ENCODE measurements around the gene FOSL1.

FOSL1 gene

DNA sequence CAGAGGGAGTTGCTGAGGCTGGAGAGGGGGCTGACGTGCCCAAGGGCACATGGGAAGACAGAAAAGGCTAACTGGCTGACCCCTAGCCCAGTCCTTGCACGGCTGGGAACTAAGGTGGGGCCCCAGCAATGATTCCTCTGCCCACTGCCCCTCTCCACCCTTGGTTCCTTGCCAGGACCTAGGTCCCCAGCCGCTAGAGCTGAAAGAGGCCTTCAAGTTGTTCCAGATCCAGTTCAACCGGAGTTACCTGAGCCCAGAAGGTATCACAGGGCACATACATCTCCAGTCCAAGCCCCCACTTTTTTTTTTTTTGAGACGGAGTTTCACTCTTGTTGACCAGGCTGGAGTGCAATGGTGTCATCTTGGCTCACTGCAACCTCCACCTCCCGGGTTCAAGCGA lies 20.2 kb downstream of the FOSL1 start:
- H3K9ac ChIP-seq: no peak overlapping the region
- no peak overlapping the region for H3K27ac ChIP-seq
- no peak overlapping the region for H3K4me3 ChIP-seq (IDR thresholded peaks at IDR 0.05; ENCODE audit: insufficient read depth, low read depth, low read length)

DNA sequence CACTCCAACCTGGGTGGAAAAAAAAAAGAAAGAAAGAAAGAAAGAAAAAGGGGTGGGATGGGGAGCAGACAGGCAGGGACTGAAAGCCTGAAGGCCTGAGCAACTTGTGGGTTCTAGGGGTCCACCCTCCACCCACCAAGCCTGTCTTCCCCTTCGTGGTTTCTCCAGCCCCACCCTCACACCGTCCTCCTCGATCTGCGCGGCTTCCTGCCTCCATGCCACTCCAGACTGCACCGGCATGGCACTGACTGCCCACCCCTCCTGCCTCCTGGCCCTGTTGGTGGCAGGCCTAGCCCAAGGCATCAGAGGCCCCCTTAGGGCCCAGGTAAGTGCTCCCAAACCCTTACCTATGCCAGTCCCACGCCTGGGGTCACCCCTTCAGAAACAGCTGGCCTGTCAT lies 20.6 kb downstream of the FOSL1 start, which contains the start of gene CTSW:
TSS of gene CTSW (plus strand) at position 221 of the 400 bp plus-strand sequence. CDS start at position 239, 18 bp downstream.
- no peaks in the 10 kb centered on the region for H3K36me3 ChIP-seq (ENCODE audit: insufficient read depth)
- no peak within 1 kb of the TSS for H3K4me2 ChIP-seq
- H3K27ac ChIP-seq: no peak within 1 kb of the TSS
- H3K4me1 ChIP-seq (ENCODE audit: low read depth, poor library complexity, severe bottlenecking): peaks cover 5% of the 10 kb centered on the region
- H4K20me1 ChIP-seq (ENCODE audit: insufficient read depth): no peaks in the 10 kb centered on the region
- no peaks in the 10 kb centered on the region for H3K27me3 ChIP-seq (ENCODE audit: insufficient read depth, low read depth)
- H3K79me2 ChIP-seq (ENCODE audit: insufficient read depth, low read depth): no peaks in the 10 kb centered on the region
- no peak for TF ChIP-seq CTCF (conservative IDR thresholded peaks at IDR 0.05; ENCODE audit: low read depth, low read length)
- no peak within 1 kb of the TSS for H2AFZ ChIP-seq (ENCODE audit: low read depth)
- no peak within 1 kb of the TSS for H3K4me3 ChIP-seq (IDR thresholded peaks at IDR 0.05; ENCODE audit: insufficient read depth, low read depth, low read length)
- H3K9ac ChIP-seq: no peak within 1 kb of the TSS

More for the DNA sequence above, 20.2 kb downstream of the FOSL1 start:
- no peak overlapping the region for H3K4me2 ChIP-seq
- no peaks in the 10 kb centered on the region for H4K20me1 ChIP-seq (ENCODE audit: insufficient read depth)
- H3K36me3 ChIP-seq (ENCODE audit: insufficient read depth): no peaks in the 10 kb centered on the region
- H3K4me1 ChIP-seq (ENCODE audit: low read depth, poor library complexity, severe bottlenecking): peaks cover 9% of the 10 kb centered on the region
- no peaks in the 10 kb centered on the region for H3K79me2 ChIP-seq (ENCODE audit: insufficient read depth, low read depth)
- TF ChIP-seq CTCF (conservative IDR thresholded peaks at IDR 0.05; ENCODE audit: low read depth, low read length): no peak
- H3K27me3 ChIP-seq (ENCODE audit: insufficient read depth, low read depth): no peaks in the 10 kb centered on the region
- H2AFZ ChIP-seq (ENCODE audit: low read depth): no peak overlapping the region

GRCh38 chr11:65873318-65874156 lies 26.7 kb downstream of the FOSL1 start:
- H3K4me3 ChIP-seq (IDR thresholded peaks at IDR 0.05; ENCODE audit: insufficient read depth, low read depth, low read length): no peak overlapping the region
- H3K27ac ChIP-seq: no peak overlapping the region; the same call in 1 of the 2 replicates

More at GRCh38 chr11:65873318-65874156, 26.7 kb downstream of the FOSL1 start:
- Histone ChIP-seq H3K4me1 (ENCODE audit: low read depth, poor library complexity, severe bottlenecking) (peaks cover 13% of the 10 kb centered on the region), H3K9ac (peak overlapping the region; percentile 47; the same call in 1 of the 2 replicates), H4K20me1 (ENCODE audit: insufficient read depth) (no peaks in the 10 kb centered on the region), H3K79me2 (ENCODE audit: insufficient read depth, low read depth) (no peaks in the 10 kb centered on the region), H3K36me3 (ENCODE audit: insufficient read depth) (no peaks in the 10 kb centered on the region), H3K4me2 (peak overlapping the region; percentile 95), H3K27me3 (ENCODE audit: insufficient read depth, low read depth) (no peaks in the 10 kb centered on the region), H2AFZ (ENCODE audit: low read depth) (peak overlapping the region; percentile 91)
- TF ChIP-seq CTCF (conservative IDR thresholded peaks at IDR 0.05; ENCODE audit: low read depth, low read length): no peak
